A673 (cell line): ENCODE results near the gene DDX51.

ENCODE experiments used
- CTCF ChIP-seq: fragments of 300-800, 200-600 bp; sonication (generic); conservative IDR thresholded peaks from 2 replicates; pipeline ENCODE4 v1.5.1; 2017; ENCODE audit warnings: low read depth, mild to moderate bottlenecking, antibody characterized with exemption, low read length, moderate library complexity, mixed read lengths
- EZH2 ChIP-seq: fragments of 200-600 bp; sonication (generic); IDR thresholded peaks from 2 replicates; pipeline ENCODE4 v1.6.1; 2017; ENCODE audit warnings: borderline replicate concordance, low read depth, mild to moderate bottlenecking, mixed read lengths, antibody characterized with exemption, low read length; ENCODE audit not compliant: poor library complexity, severe bottlenecking

GRCh38 chr12:132151766-132152410 is 7.8 kb upstream of the DDX51 start:
- TF ChIP-seq CTCF (no peak), EZH2 (no peak)
